NT2/D1 (cell line): ENCODE measurements around the gene PLD1.

ENCODE experiments used
- DNase-seq: peaks from one replicate; pipeline ENCODE4 v3.0.0-alpha.2; 2011; ENCODE audit warnings: low read depth, low spot score
- H3K27me3 ChIP-seq: 2 replicates; pipeline ENCODE4 v1.6.0; 2011; ENCODE audit warnings: mild to moderate bottlenecking; ENCODE audit not compliant: insufficient read length, insufficient read depth
- H3K36me3 ChIP-seq: 2 replicates; pipeline ENCODE4 v1.6.1; 2011; ENCODE audit warnings: mild to moderate bottlenecking, low read length, mixed read lengths; ENCODE audit not compliant: insufficient read depth, insufficient read length
- H3K4me1 ChIP-seq: 2 replicates; pipeline ENCODE4 v1.5.1; 2011; ENCODE audit not compliant: insufficient read depth, insufficient read length
- H3K4me3 ChIP-seq: 2 replicates; pipeline ENCODE4 v1.5.1; 2011; ENCODE audit warnings: low read depth; ENCODE audit not compliant: insufficient read length
- H3K9ac ChIP-seq: 2 replicates; pipeline ENCODE4 v1.6.0; 2011; ENCODE audit warnings: low read depth; ENCODE audit not compliant: insufficient read length
- H3K9me3 ChIP-seq: 2 replicates; pipeline ENCODE4 v1.5.1; 2011; ENCODE audit warnings: mild to moderate bottlenecking, low read length; ENCODE audit not compliant: insufficient read depth
- SUZ12 ChIP-seq: IDR thresholded peaks from 2 replicates; pipeline ENCODE4 v1.6.1; 2011; ENCODE audit not compliant: insufficient read length, insufficient read depth; ENCODE audit errors: extremely low read depth
- YY1 ChIP-seq: IDR thresholded peaks from 2 replicates; pipeline ENCODE4 v1.6.1; 2011; ENCODE audit not compliant: insufficient read length, insufficient read depth
- ZNF274 ChIP-seq: IDR thresholded peaks from 2 replicates; pipeline ENCODE4 v1.6.1; 2011; ENCODE audit warnings: mild to moderate bottlenecking, low read depth, low read length

PLD1 gene

GRCh38 chr3:171769461-171769860 is 40.8 kb downstream of the PLD1 start:
- DNase-seq = no peak
- Histone ChIP-seq H3K27me3 (no peaks in the 10 kb centered on the region), H3K36me3 (no peaks in the 10 kb centered on the region), H3K9me3 (no peaks in the 10 kb centered on the region), H3K4me1 (no peaks in the 10 kb centered on the region), H3K4me3 (no peak overlapping the region), H3K9ac (no peak overlapping the region)
- TF ChIP-seq ZNF274 = no peak
- no peak for TF ChIP-seq YY1
- no peak for TF ChIP-seq SUZ12

- TF ChIP-seq ZNF274 (no peak), SUZ12 (no peak), YY1 (no peak)
These were observed 41.3 kb downstream of the PLD1 start for GRCh38 chr3:171768986-171769385.

GRCh38 chr3:171768281-171768900 is 41.9 kb downstream of the PLD1 start:
- Histone ChIP-seq H3K9me3 (no peaks in the 10 kb centered on the region), H3K36me3 (no peaks in the 10 kb centered on the region)

More at GRCh38 chr3:171768986-171769385, 41.3 kb downstream of the PLD1 start:
- H3K36me3 ChIP-seq = no peaks in the 10 kb centered on the region
- no peaks in the 10 kb centered on the region for H3K27me3 ChIP-seq
- H3K9ac ChIP-seq = no peak overlapping the region
- no peak for DNase-seq
- no peaks in the 10 kb centered on the region for H3K4me1 ChIP-seq
- no peaks in the 10 kb centered on the region for H3K9me3 ChIP-seq
- H3K4me3 ChIP-seq = no peak overlapping the region

GRCh38 chr3:171765511-171765887 is 44.8 kb downstream of the PLD1 start:
- H3K27me3 ChIP-seq = no peaks in the 10 kb centered on the region

More at GRCh38 chr3:171768281-171768900, 41.9 kb downstream of the PLD1 start:
- no peak for DNase-seq
- H3K4me3 ChIP-seq = no peak overlapping the region
- no peak overlapping the region for H3K9ac ChIP-seq
- TF ChIP-seq ZNF274 (no peak), YY1 (no peak), SUZ12 (no peak)
- no peaks in the 10 kb centered on the region for H3K27me3 ChIP-seq
- no peaks in the 10 kb centered on the region for H3K4me1 ChIP-seq

GRCh38 chr3:171763392-171763791 is 46.9 kb downstream of the PLD1 start:
- Histone ChIP-seq H3K4me3 (no peak overlapping the region), H3K9ac (no peak overlapping the region), H3K27me3 (no peaks in the 10 kb centered on the region), H3K9me3 (no peaks in the 10 kb centered on the region), H3K36me3 (no peaks in the 10 kb centered on the region), H3K4me1 (no peaks in the 10 kb centered on the region)
- TF ChIP-seq ZNF274 (no peak), SUZ12 (no peak), YY1 (no peak)
- DNase-seq = no peak

More at GRCh38 chr3:171765511-171765887, 44.8 kb downstream of the PLD1 start:
- Histone ChIP-seq H3K4me1 (no peaks in the 10 kb centered on the region), H3K4me3 (no peak overlapping the region), H3K9ac (no peak overlapping the region), H3K36me3 (no peaks in the 10 kb centered on the region), H3K9me3 (no peaks in the 10 kb centered on the region)
- no peak for DNase-seq
- no peak for TF ChIP-seq ZNF274
- TF ChIP-seq YY1 = no peak
- TF ChIP-seq SUZ12 = no peak

- Histone ChIP-seq H3K9ac (no peak overlapping the region), H3K27me3 (no peaks in the 10 kb centered on the region), H3K9me3 (no peaks in the 10 kb centered on the region), H3K4me1 (no peaks in the 10 kb centered on the region), H3K36me3 (no peaks in the 10 kb centered on the region), H3K4me3 (no peak overlapping the region)
- no peak for TF ChIP-seq YY1
- no peak for TF ChIP-seq SUZ12
- no peak for TF ChIP-seq ZNF274
- no peak for DNase-seq
These were observed 49.8 kb downstream of the PLD1 start for GRCh38 chr3:171760477-171760876.

- Histone ChIP-seq H3K27me3 (no peaks in the 10 kb centered on the region), H3K9me3 (no peaks in the 10 kb centered on the region), H3K4me1 (no peaks in the 10 kb centered on the region), H3K4me3 (no peak overlapping the region), H3K36me3 (no peaks in the 10 kb centered on the region), H3K9ac (no peak overlapping the region)
- TF ChIP-seq ZNF274 (no peak), YY1 (no peak), SUZ12 (no peak)
- DNase-seq = no peak
These were observed 52.2 kb downstream of the PLD1 start for GRCh38 chr3:171758109-171758508.
